ENCODE measurements around the gene ATF7IP2.
"Not testable (repeated sequence)": the region's sequence is repeated elsewhere in the genome, so short reads cannot be mapped to it uniquely, and the experiment has no call there.

Gene ATF7IP2

DNA sequence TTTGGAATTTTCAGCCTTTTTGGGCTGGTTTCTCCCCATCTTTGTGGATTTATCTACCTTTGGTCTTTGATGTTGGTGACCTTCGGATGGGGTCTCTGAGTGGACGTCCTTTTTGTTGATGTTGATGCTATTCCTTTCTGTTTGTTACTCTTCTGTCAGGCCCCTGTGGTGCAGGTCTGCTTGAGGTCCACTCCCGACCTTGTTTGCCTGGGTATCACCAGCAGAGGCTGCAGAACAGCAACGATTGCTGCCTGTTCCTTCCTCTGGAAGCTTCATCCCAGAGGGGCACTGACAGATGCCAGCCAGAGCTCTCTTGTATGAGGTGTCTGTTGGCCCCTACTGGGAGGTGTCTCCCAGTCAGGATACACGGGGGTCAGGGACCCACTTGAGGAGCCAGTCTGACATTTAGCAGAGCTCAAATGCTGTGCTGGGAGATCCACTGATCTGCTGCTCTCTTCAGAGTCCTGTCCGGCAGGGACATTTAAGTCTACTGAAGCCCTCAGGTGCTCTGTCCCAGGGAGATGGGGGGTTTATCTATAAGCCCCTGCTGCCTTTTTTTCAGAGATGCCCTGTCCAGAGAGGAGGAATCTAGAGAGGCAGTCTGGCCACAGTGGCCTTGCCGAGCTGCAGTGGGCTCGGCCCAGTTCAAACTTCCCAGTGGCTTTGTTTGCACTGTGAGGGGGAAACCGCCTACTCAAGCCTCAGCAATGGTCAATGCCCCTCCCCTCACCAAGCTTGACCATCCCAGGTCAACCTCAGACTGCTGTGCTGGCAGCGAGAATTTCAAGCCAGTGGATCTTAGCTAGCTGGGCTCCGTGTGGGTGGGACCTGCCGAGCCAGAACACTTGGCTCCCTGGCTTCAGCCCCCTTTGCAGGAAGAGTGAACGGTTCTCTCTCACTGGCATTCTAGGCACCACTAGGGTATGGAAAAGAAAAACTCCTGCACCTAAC, 66.6 kb downstream of the ATF7IP2 start:
- DNase-seq (ENCODE audit: low spot score): not testable (repeated sequence)

GRCh38 chr16:10453159-10453510, 67.3 kb downstream of the ATF7IP2 start:
- DNase-seq (ENCODE audit: low spot score): no peak

- no peak for DNase-seq (ENCODE audit: low spot score)
These were observed 80.0 kb downstream of the ATF7IP2 start for GRCh38 chr16:10465821-10466220.

GRCh38 chr16:10466313-10466712, 80.5 kb downstream of the ATF7IP2 start:
- DNase-seq (ENCODE audit: low spot score): no peak

GRCh38 chr16:10466861-10467260, 81.0 kb downstream of the ATF7IP2 start:
- no peak for DNase-seq (ENCODE audit: low spot score)

DNA sequence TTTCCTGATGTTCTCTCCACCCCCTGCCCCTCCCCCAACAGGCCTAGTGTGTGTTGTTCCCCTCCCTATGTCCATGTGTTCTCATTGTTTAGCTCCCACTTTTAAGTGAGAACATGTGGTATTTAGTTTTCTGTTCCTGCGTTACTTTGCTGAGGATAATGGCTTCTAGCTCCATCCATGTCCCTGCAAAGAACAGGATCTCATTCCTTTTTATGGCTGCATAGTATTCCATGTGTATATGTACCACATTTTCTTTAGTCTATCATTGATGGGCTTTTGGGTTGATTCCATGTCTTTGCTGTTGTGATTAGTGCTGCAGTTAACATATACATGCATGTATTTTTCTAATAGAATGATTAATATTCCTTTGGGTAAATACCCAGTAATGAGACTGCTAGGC, 90.8 kb downstream of the ATF7IP2 start:
- DNase-seq (ENCODE audit: low spot score): not testable (repeated sequence)

DNA sequence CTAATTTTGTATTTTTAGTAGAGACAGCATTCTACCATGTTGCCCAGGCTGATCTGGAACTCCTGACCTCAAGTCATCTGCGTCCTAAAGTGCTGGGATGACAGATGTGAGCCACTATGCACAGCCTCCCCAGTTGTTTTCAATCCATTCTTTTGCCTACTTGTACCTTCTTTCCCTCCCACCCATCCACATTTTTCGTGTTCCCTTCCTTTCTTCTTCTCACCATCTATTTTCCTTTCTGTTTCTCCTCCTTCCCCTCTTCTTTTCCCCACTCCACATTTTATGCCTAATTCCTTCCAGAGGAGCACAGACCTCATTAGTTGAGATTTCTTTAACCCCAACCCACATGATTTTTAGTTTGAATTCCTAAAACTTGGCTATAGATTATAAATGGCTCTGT, 94.3 kb downstream of the ATF7IP2 start:
- DNase-seq (ENCODE audit: low spot score): no peak

DNA sequence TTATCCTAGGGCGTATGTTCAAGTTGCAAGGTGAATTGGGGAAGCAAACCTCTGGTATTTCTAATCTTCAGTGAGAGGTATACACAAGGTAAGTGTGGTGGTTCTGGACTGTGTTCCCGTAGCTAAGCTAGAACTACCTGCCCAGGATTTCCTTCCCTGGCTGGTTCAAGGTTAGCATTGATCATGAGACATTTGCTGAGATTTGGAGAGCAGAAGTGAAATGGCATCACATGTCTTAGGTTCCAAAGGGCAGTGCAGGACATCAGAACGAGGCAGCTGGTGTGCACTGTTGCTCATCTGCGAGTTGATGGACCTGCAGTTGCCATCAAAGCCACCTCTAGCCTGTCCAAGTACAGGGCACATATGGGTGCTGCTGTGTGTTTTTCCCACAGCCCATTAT, 99.3 kb downstream of the ATF7IP2 start:
- no peak for DNase-seq (ENCODE audit: low spot score)

GRCh38 chr16:10485698-10486382, 100.0 kb downstream of the ATF7IP2 start:
- DNase-seq (ENCODE audit: low spot score): no peak

- no peak for DNase-seq (ENCODE audit: low spot score)
These were observed 104.3 kb downstream of the ATF7IP2 start for GRCh38 chr16:10490141-10490540.

GRCh38 chr16:10493276-10493675, 107.4 kb downstream of the ATF7IP2 start:
- DNase-seq (ENCODE audit: low spot score): no peak

GRCh38 chr16:10494343-10495030, 108.6 kb downstream of the ATF7IP2 start:
- DNase-seq (ENCODE audit: low spot score): no peak

DNA sequence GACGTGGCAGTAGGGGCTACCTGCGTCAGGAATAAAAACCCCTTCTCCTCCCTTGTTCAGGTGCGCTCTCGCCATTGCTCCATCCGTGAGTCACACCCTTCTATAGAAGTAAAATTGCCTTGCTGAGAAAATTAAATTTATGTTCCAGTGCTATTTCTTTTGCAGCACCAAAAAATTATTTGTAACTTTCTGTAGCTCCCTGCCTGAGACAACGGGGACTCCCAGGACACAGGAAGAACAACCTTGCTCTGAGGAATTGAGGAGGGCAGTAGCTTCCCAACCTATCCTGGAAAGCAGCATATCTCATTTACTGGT, 109.1 kb downstream of the ATF7IP2 start:
- no peak for DNase-seq (ENCODE audit: low spot score)

DNA sequence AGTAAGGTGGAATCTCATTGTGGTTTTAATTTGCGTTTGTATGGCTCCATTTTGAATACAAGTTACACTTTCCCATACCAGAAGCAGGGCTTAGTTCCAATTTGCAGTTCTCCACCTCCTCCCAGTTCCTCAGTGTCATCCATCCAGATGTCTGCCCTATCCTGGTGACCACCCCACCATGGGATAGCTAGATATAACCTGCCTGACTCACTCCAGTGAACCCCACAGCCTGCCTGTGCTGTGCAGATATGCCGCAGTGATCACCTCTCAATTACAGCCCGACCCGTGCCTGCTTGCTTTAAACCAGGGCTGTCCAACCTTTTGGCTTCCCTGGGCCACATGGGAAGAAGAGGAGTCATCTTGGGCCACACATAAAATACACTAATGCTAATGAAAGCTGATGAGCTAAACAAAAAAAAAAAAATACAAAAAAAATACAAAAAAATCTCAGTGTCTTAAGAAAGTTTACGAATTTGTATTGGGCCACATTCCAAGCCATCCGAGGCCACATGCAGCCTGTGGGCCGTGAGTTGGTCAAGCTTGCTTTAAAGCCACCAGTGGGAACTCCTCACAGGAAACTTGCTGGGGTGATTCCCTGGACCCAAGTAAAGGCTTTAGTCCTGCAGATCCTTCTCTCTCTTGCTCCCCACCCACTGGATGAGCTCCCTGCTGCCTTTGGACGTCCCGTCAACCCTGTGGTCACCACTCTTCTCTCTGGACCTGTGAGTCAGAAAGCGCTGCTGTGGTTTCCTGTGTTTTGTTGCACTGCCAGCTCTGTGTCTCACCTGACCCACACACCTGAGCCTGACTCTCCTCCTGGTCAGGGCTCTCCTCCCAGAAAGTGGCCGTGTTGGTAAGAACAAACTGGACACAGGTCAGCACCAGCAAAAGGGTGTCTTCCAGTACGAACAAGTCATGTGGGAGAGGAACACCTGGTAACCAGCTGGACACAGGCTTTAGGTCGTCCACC, 111.6 kb downstream of the ATF7IP2 start:
- DNase-seq (ENCODE audit: low spot score): no peak

DNA sequence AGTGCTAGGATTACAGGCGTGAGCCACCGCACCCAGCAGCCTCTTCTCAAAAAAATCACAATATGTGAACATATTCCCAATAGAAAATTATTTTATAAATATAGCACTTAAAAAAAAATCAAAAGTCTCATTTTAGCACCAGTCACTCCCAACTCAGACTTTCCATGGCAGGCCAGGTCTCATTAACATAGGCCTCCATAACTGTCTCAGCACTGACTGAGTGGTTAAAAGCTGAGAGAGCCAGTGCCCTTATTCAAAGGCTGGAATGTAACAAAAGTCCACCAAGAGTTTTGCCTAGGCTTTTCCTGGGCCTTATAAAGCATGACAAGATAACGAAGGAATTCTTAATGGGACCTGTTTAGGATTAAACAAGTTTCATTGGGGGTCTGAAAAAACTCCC, 114.7 kb downstream of the ATF7IP2 start:
- DNase-seq (ENCODE audit: low spot score): no peak

DNA sequence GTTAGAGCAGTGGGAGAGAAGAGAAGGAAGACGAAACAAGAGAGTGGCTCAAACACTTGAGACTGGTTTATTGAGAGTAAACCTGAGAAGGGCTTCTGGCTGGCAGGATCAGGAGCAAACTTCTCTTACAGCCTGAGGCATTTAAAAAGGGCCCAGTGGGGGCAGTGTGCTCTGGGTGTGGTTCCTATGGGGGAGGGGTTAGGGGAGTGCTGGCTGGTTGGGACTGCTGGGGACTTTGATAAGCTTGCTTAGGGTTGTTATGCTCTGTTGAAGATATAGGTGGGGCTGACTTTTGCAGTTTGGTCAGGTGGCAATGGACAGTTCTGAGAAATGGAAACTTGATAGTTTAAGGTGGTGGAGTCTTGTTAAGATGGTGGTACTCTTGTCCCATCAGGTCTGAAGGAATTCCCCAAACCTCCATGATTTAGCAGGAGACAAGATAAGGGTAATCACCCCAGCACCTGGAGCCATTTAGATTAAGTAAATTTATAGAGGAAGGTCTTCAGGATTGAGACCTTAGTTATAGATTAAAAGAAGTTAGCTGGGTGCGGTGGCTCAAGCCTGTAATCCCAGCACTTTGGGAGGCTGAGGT, 115.3 kb downstream of the ATF7IP2 start:
- DNase-seq (ENCODE audit: low spot score): no peak

GRCh38 chr16:10502776-10503175, 116.9 kb downstream of the ATF7IP2 start:
- DNase-seq (ENCODE audit: low spot score): no peak

DNA sequence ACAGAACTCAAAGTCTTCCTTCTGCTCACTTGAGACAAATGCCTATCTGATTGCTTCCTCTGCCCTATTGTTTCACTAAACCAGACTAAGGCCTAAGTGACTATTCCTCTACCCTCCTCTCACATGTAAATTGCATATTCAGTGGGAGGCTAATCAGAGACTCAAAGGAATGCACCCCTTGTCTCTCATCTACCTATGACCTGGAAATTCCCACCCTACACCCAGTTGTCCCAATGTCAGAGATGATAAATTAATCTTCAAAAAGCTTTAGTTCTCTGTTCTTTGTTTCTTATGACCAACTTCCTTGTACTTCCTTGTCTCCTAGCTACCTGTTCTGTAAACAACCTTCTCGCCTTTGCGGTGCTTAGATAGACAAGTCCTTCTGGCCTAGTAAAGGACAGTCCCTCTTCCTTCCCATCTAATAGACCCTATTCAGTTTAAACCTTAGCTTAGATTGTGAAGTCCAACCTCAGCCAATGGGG, 118.6 kb downstream of the ATF7IP2 start:
- DNase-seq (ENCODE audit: low spot score): no peak

DNA sequence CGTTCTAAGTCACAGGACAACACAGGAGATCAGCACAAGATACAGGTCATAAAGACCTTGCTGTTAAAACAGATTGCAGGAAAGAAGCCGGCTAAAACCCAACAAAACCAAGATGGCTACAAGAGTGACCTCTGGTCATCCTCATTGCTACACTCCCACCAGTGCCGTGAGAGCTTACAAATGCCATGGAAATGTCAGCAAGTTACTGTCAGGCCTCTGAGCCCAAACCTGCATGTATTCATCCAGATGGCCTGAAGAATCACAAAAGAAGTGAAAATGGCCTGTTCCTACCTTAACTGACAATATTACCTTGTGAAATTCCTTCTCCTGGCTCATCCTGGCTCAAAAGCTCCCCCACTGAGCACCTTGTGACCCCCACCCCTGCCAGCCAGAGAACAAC, 119.4 kb downstream of the ATF7IP2 start:
- not testable (repeated sequence) for DNase-seq (ENCODE audit: low spot score)

DNA sequence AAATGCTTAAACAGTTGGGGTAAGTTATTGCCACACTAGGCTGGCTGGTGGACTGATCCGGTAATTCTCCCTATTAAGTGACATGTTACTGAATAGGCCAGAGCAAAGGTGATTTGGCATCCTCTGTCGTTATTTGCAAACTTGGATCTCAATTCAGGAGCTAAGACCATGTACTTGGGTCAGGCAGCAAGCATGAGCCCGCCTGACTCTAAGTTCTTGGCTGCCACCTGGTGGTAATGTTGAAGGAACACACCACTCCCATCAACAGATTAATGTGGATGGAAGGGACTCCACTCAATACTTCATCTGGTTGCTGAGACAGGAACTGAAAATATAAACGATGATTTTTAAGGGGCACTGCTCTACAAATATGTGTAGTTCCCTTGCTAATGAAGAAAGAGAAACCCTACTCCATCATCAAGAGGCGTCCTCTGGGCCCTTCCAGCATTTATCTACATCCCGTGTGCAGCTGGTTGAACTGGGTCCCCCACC, 123.7 kb downstream of the ATF7IP2 start:
- DNase-seq (ENCODE audit: low spot score): peak; percentile 76

DNA sequence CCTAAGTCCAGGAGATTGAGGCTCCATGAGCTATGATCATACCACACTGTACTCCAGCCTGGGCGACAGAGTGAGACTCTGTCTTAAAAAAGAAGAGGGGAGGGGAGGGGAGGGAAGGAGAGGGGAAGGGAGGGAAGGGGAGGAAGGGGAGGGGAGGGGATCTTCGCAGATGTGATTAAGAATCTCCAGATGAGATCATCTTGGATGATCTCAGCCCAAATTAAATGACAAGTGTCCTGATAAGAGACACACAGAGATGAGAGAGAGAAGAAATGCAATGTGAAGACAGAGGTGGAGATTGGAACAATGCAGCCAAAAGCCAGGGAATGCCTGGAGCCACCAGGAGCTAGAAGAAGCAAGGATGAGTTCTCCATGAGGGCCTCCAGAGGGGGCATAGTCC, 124.4 kb downstream of the ATF7IP2 start:
- no peak for DNase-seq (ENCODE audit: low spot score)
